ENCODE results near the gene ZNF564. TPM values are rescaled to one million over a fixed set of nuclear protein-coding genes. Genes with fewer than 3 reads are reported as not detected.

The ZNF564 gene
- total and polyA plus RNA-seq, 8 donors, result 7.4 to 12.6 (median 10.3) TPM

DNA sequence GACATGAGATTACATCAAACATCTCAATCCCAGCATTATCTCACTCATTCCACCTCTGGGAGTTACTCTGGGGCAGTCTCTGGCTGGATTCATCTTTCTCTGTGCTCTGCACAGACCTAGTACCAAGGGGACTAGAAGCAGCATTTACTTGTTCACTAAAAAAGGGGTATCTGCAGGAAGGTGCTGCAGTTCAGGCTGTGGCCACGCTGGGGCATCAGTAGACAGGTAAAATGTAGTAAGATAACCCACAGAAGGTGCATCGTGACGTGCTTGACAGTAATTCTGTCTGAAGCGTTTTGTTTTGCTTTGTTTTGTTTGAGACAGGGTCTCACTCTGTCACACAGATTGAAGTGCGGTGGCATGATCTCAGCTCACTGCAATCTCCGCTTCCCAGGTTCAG is 29.3 kb downstream of the ZNF564 start:
- H3K4me1 ChIP-seq, result no peaks in the 10 kb centered on the region
- intact Hi-C loops (cut with DNase I), result no loop called here
- TF ChIP-seq CTCF (IDR thresholded peaks at IDR 0.05), result no peak
- peaks cover 31 to 100% of the 10 kb centered on the region in 2 donors for H3K9me3 ChIP-seq
- H3K27me3 ChIP-seq, result no peaks in the 10 kb centered on the region
- peaks cover 8 to 47% of the 10 kb centered on the region in 2 donors for H3K36me3 ChIP-seq
- no peak overlapping the region for H3K27ac ChIP-seq
- H3K4me3 ChIP-seq, result no peak overlapping the region
- DNase-seq, result no peak
- no peak for ATAC-seq

- Histone ChIP-seq H3K9me3 (peaks cover 0 to 70% of the 10 kb centered on the region in 2 donors), H3K4me1 (no peaks in the 10 kb centered on the region), H3K27ac (no peak overlapping the region), H3K36me3 (peaks cover 0 to 6% of the 10 kb centered on the region in 2 donors), H3K4me3 (no peak overlapping the region), H3K27me3 (peaks cover 0 to 7% of the 10 kb centered on the region in 2 donors)
- no peak for TF ChIP-seq CTCF (IDR thresholded peaks at IDR 0.05)
- intact Hi-C loops (cut with DNase I), result no loop called here
- peak in 2 of 4 donors; percentile 28 to 74 for DNase-seq
- no peak for ATAC-seq
These were observed 37.7 kb downstream of the ZNF564 start for GRCh38 chr19:12513531-12514061.

- H3K4me1 ChIP-seq, result peaks cover 0 to 9% of the 10 kb centered on the region in 2 donors
- no peaks in the 10 kb centered on the region for H3K36me3 ChIP-seq
- no peak overlapping the region for H3K4me3 ChIP-seq
- H3K9me3 ChIP-seq, result no peaks in the 10 kb centered on the region
- DNase-seq, result no peak
- H3K27me3 ChIP-seq, result no peaks in the 10 kb centered on the region
- intact Hi-C loops (cut with DNase I), result no loop called here
- no peak for ATAC-seq
- TF ChIP-seq CTCF (IDR thresholded peaks at IDR 0.05), result no peak
- no peak overlapping the region for H3K27ac ChIP-seq
These were observed 54.2 kb downstream of the ZNF564 start for GRCh38 chr19:12497032-12497431.

DNA sequence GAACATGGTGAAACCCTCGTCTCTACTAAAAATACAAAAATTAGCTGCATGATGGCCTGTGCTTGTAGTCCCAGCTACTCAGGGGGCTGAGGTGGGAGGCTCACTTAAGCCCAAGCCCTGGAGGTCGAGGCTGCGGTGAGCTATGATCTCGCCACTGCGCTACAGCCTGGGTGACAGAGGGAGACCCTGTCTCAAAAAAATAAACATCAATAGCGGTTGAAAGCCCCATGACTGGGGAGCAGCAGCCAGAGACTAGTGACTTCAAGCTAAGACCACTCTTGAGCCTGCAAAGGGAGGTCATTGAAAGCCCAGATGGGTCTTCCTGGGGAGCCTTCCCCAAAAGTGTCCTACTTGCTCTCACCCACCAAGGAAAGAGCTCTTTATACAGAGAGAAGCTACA is 54.8 kb downstream of the ZNF564 start:
- Histone ChIP-seq H3K27me3 (no peaks in the 10 kb centered on the region), H3K9me3 (no peaks in the 10 kb centered on the region), H3K4me3 (no peak overlapping the region), H3K36me3 (no peaks in the 10 kb centered on the region), H3K4me1 (peaks cover 0 to 9% of the 10 kb centered on the region in 2 donors), H3K27ac (no peak overlapping the region)
- TF ChIP-seq CTCF (IDR thresholded peaks at IDR 0.05), result no peak
- DNase-seq, result no peak
- no peak for ATAC-seq
- intact Hi-C loops (cut with DNase I), result no loop called here

GRCh38 chr19:12495002-12495802 is 56.1 kb downstream of the ZNF564 start:
- no peaks in the 10 kb centered on the region for H3K27me3 ChIP-seq
- peak; percentile 90 to 95 (median 94) for DNase-seq
- peak in 1 of 2 donors; percentile 26 for TF ChIP-seq CTCF (IDR thresholded peaks at IDR 0.05)
- peaks cover 0 to 9% of the 10 kb centered on the region in 2 donors for H3K4me1 ChIP-seq
- H3K36me3 ChIP-seq, result no peaks in the 10 kb centered on the region
- peak; percentile 100 for ATAC-seq
- H3K9me3 ChIP-seq, result no peaks in the 10 kb centered on the region
- intact Hi-C loops (cut with DNase I), result no loop called here
- H3K4me3 ChIP-seq, result peak overlapping the region; percentile 52 to 64
- H3K27ac ChIP-seq, result peak overlapping the region; percentile 70 to 91
